DND-41 (cell line): Measurements from ENCODE around the gene VAMP4.
"Not testable (repeated sequence)": the region's sequence is repeated elsewhere in the genome, so short reads cannot be mapped to it uniquely, and the experiment has no call there.

Experiments used
- ATAC-seq: fragments of 200-7000 bp; cut with Tn5 transposase; 3 replicates; pipeline ENCODE4 v1.9.1; 2021; ENCODE audit warnings: low read depth; ENCODE audit not compliant: insufficient read depth
- DNase-seq: peaks from one replicate; pipeline ENCODE4 v3.0.0-alpha.2; 2020
- H2AFZ ChIP-seq: 2 replicates; pipeline ENCODE4 v1.6.0; 2012; ENCODE audit warnings: low read depth, low read length
- H3K27ac ChIP-seq: 2 replicates; pipeline ENCODE4 v1.5.1; 2012; ENCODE audit warnings: low read length, inconsistent platforms
- H3K27me3 ChIP-seq: fragments of 200-600 bp; sonication (generic); 2 replicates; pipeline ENCODE4 v1.6.0; 2012; ENCODE audit warnings: low read length, mild to moderate bottlenecking, inconsistent platforms; ENCODE audit not compliant: insufficient read depth, poor library complexity
- H3K36me3 ChIP-seq: 2 replicates; pipeline ENCODE4 v1.5.1; 2012; ENCODE audit warnings: low read length, inconsistent platforms; ENCODE audit not compliant: insufficient read depth
- H3K4me1 ChIP-seq: 2 replicates; pipeline ENCODE4 v1.5.1; 2012; ENCODE audit warnings: mild to moderate bottlenecking, low read length; ENCODE audit not compliant: insufficient read depth
- H3K4me2 ChIP-seq: 2 replicates; pipeline ENCODE4 v1.6.0; 2012; ENCODE audit warnings: mild to moderate bottlenecking, moderate library complexity, low read length, inconsistent platforms; ENCODE audit not compliant: insufficient read depth
- H3K4me3 ChIP-seq, 2 experiments: fragments of 200-600 bp in 1 of 2; shearing (Covaris generic) in 1 of 2; 2 replicates each; pipeline ENCODE4 v1.5.1; 2012 to 2016; ENCODE audit warnings: inconsistent platforms in 2 of 2, low read length in 2 of 2, mild to moderate bottlenecking in 2 of 2, low read depth in 1 of 2, moderate library complexity in 1 of 2
- H3K79me2 ChIP-seq: 2 replicates; pipeline ENCODE4 v1.6.0; 2012; ENCODE audit warnings: low read length, inconsistent platforms; ENCODE audit not compliant: insufficient read depth
- H3K9ac ChIP-seq: 2 replicates; pipeline ENCODE4 v1.6.0; 2012; ENCODE audit warnings: low read depth, mild to moderate bottlenecking, inconsistent platforms, low read length, moderate library complexity
- H3K9me3 ChIP-seq: 2 replicates; pipeline ENCODE4 v1.5.1; 2012; ENCODE audit warnings: low read length, moderate library complexity, mild to moderate bottlenecking, inconsistent platforms; ENCODE audit not compliant: insufficient read depth, severe bottlenecking
- H4K20me1 ChIP-seq: 2 replicates; pipeline ENCODE4 v1.6.0; 2012; ENCODE audit warnings: low read length; ENCODE audit not compliant: insufficient read depth
- EZH2 ChIP-seq: IDR thresholded peaks from 3 replicates; pipeline ENCODE4 v1.6.1; 2012; ENCODE audit warnings: borderline replicate concordance, low read depth, mild to moderate bottlenecking, moderate library complexity, low read length, inconsistent platforms; ENCODE audit not compliant: severe bottlenecking
- TF ChIP-seq, protein P1 (sequence below): IDR thresholded peaks from 2 replicates; pipeline ENCODE4 v1.5.1; 2012; ENCODE audit warnings: borderline replicate concordance, low read length, moderate library complexity, mild to moderate bottlenecking; ENCODE audit not compliant: poor library complexity, severe bottlenecking; ENCODE audit errors: extremely low read depth

VAMP4 gene

DNA sequence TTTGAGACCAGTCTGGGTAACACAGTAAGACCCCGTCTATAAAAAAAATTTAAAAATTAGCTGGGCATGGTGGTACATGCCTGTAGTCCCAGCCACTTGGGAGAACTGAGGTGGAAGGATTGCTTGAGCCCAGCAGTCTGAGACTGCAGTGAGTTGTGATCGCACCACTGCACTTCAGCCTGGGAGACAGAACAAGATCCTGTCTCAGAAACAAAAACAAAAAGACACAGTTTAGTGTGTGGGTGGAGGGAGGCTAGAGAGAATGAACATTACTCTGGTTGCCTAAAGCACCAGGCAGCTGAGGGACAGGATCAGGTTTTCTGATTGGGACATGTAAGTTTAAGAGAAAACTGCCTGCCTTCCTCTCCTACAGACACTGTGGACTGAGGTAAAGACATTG is 42.3 kb downstream of the VAMP4 start:
- Histone ChIP-seq H3K36me3 (0 out of 2 replicates have a peak, but pooled peaks cover 4% of the 10 kb centered on the region), H3K27me3 (no peaks in the 10 kb centered on the region), H3K4me3 (no peak overlapping the region), H3K4me2 (no peak overlapping the region), H3K4me1 (no peaks in the 10 kb centered on the region), H2AFZ (no peak overlapping the region), H3K27ac (no peak overlapping the region), H4K20me1 (no peaks in the 10 kb centered on the region), H3K9me3 (peaks cover 3% of the 10 kb centered on the region), H3K9ac (no peak overlapping the region), H3K79me2 (no peaks in the 10 kb centered on the region)
- ATAC-seq (no peak), DNase-seq (no peak)
- TF ChIP-seq, protein P1, sequence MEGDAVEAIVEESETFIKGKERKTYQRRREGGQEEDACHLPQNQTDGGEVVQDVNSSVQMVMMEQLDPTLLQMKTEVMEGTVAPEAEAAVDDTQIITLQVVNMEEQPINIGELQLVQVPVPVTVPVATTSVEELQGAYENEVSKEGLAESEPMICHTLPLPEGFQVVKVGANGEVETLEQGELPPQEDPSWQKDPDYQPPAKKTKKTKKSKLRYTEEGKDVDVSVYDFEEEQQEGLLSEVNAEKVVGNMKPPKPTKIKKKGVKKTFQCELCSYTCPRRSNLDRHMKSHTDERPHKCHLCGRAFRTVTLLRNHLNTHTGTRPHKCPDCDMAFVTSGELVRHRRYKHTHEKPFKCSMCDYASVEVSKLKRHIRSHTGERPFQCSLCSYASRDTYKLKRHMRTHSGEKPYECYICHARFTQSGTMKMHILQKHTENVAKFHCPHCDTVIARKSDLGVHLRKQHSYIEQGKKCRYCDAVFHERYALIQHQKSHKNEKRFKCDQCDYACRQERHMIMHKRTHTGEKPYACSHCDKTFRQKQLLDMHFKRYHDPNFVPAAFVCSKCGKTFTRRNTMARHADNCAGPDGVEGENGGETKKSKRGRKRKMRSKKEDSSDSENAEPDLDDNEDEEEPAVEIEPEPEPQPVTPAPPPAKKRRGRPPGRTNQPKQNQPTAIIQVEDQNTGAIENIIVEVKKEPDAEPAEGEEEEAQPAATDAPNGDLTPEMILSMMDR = no peak
- TF ChIP-seq EZH2 = no peak

DNA sequence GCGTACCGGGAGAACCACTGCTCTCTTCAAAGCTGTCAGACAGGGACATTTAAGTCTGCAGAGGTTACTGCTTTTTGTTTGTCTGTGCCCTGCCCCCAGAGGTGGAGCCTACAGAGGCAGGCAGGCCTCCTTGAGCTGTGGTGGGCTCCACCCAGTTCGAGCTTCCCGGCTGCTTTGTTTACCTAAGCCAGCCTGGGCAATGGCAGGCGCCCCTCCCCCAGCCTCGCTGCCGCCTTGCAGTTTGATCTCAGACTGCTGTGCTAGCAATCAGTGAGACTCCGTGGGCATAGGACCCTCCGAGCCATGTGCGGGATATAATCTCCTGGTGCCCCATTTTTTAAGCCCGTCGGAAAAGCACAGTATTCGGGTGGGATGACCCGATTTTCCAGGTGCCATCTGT is 46.1 kb downstream of the VAMP4 start:
- H3K27ac ChIP-seq, H3K4me1 ChIP-seq, H3K79me2 ChIP-seq, H3K4me3 ChIP-seq, H3K4me2 ChIP-seq, DNase-seq, H3K36me3 ChIP-seq, H2AFZ ChIP-seq, H3K9me3 ChIP-seq, ATAC-seq, H3K9ac ChIP-seq, H3K27me3 ChIP-seq, H4K20me1 ChIP-seq: not testable (repeated sequence)

DNA sequence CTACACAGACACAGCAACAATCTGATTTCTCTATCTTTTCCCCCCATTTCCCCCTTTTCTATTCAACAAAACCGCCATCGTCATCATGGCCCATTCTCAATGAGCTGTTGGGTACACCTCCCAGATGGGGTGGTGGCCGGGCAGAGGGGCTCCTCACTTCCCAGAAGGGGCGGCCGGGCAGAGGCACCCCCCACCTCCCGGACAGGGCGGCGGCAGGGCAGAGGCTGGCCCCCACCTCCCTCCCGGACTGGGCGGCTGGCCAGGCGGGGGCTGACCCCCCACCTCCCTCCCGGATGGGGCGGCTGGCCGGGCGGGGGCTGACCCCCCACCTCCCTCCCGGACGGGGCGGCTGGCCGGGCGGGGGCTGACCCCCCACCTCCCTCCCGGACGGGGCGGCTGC is 48.3 kb downstream of the VAMP4 start:
- DNase-seq, H3K9me3 ChIP-seq, H3K9ac ChIP-seq, H3K4me1 ChIP-seq, H3K4me3 ChIP-seq, H3K27ac ChIP-seq, H3K36me3 ChIP-seq, H3K27me3 ChIP-seq, H3K4me2 ChIP-seq, H2AFZ ChIP-seq, H4K20me1 ChIP-seq, ATAC-seq, H3K79me2 ChIP-seq: not testable (repeated sequence)

DNA sequence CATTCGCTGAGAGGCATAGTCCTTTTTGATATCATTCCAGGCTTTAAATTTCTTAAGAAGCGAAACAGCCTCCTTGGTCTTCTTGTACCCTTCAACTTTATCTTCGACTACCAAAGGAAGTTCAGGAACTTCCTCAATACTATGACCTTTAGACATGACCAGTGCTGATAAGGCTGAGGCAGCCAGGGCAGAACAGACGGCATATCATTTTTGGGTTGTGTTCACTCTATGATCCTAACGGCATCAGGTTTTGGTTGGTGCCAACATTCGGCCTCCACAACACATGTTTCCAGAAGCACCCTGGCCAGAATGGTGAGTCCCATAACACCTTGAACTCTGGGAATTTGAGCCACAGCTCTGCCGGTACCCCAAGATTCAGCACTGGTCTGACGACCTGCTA is 58.0 kb downstream of the VAMP4 start:
- H3K4me1 ChIP-seq = no peaks in the 10 kb centered on the region
- ATAC-seq = no peak
- no peaks in the 10 kb centered on the region for H3K79me2 ChIP-seq
- DNase-seq = no peak
- no peak overlapping the region for H2AFZ ChIP-seq
- TF ChIP-seq, protein P1 = no peak
- no peak for TF ChIP-seq EZH2
- H4K20me1 ChIP-seq = no peaks in the 10 kb centered on the region
- no peak overlapping the region for H3K4me2 ChIP-seq
- H3K9me3 ChIP-seq = no peaks in the 10 kb centered on the region
- no peak overlapping the region for H3K4me3 ChIP-seq
- H3K36me3 ChIP-seq = no peaks in the 10 kb centered on the region
- no peak overlapping the region for H3K9ac ChIP-seq
- no peak overlapping the region for H3K27ac ChIP-seq
- no peaks in the 10 kb centered on the region for H3K27me3 ChIP-seq
